HG03575 (cell line): Measurements from ENCODE around the gene ADRA2A.

ENCODE experiments used
- ATAC-seq: cut with Tn5 transposase; IDR thresholded peaks from one replicate; pipeline ENCODE4 v1.9.1; 2021; ENCODE audit not compliant: unreplicated experiment, insufficient number of reproducible peaks, low FRiP score; ENCODE audit errors: extremely low read depth

ADRA2A gene

DNA sequence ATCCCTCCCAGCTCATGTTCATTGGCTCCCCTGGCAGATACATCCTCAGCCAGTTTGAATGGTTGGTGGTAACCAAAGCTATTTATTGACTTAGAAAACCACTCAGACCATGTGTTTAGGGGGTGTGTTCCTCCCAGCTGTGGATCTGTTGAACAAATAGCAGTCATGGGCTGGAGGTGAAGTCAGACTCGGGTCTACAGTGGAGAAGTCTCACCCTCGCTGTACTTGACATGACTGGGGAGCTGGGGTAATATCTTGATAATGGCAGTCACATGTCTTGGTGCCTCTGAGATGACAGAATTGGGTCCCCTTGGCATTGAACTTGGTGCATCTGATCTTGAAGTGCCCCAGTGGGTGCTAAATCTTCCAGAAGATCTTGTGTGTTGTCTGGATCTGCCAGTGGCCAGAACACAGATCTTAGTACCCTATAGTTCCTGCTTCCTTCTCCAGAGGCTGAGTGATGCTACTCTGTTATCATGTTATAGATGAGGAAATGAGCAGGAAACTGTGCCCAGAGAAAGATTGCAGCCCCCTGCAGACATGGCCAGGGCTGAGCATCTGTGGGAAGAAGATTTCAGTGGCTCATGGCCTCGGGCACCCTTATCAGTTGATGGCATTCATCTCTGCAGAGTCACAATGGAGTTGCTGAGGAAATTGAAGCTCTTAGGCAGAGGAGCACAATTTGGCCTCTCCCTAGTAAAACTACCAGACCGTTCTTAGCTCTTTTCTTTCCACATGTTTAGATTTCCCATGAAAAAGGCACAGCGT, 50.4 kb downstream of the ADRA2A start:
- no peak for ATAC-seq

DNA sequence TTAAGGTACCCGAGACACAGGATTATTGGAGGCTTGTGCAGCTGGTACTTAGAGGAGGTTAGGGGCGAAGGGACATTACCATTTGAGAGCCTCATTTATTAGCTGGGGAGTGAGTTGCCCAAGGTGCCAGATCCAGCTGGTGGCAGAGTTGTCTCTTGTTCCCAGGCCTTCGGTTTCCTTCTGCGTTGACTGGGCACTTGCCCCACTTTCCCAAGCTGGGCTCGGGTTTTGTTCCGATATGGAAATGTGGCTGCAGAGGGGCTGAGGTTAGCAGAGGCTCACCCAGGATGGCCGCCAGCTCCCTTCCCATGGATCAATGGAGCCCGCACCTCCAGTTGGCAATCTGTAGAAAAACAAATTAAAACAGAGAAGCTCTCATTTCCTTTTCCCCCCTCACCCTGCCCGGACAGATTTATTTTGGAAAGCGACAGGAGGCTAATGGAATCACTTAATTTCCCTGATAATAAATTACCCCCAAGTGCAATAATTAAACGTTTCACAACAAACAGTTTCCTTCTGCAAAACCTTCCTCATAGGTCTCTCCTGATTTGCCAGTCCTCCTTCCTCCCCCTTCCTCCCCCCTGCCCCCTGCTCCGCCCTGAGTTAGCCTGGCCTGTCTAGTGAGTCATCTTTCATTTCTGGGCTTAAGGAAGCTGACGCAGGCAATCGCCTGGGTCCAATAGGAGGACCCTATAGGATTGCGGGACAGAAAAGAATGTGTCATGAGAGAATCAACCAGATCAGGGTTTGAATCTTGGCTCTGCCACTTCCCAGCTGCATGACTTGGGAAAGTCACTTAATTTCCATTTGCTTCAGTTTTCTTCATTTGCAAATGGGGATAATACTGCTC, 51.7 kb downstream of the ADRA2A start:
- no peak for ATAC-seq

DNA sequence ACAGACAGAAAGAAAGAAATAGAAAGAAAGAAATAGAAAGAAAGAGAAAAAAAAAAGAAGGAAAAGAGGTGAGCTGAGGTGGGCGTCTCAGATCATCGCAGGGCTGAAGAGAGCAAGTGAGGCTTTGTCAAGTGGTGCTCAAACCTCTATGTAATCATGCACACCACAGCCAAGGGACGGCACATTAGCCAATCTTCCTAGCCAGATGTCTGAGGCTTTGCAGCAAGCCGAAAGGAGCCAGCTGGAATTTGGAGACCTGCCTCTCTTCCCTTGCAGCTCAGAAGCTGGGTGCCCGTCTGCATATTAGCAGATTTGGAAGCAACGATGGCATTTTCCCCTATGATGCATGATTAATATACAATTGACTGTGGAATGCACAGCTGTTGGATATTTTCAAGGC, 52.5 kb downstream of the ADRA2A start:
- no peak for ATAC-seq

DNA sequence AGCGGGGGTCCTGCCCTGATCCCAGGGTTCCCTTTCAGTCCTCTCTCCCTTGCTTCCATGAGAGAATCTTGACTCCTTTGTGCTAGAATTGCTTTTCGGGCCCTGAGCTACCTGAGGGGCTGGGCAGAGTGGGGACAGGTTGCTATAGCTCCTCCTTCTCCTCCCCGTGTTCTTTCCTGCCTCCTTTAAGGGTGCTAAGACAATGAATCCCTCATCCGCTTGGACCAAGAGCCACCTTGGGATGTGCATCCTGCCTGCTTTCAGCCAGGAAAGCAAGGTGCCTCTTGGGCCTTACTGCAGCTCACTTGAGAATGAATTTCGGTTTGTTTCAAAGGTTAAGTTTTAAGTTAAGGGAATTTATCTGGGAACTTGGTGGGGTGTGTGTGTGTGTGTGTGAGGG, 53.6 kb downstream of the ADRA2A start:
- no peak for ATAC-seq
